Esophagus muscularis mucosa (tissue), 4 donors: ENCODE results near the gene HRAS. TPM values are rescaled to one million over a fixed set of nuclear protein-coding genes. Genes with fewer than 3 reads are reported as not detected.
A peak's percentile ranks its signal among the peaks of the same experiment; 100 is the strongest.
"Not testable (repeated sequence)": the region's sequence is repeated elsewhere in the genome, so short reads cannot be mapped to it uniquely, and the experiment has no call there.

Experiments used
- DNase-seq: peaks from one replicate; pipeline ENCODE4 v3.0.0-alpha.2; 2017; ENCODE audit errors: extremely low spot score
- H3K27ac ChIP-seq, 4 donors: fragments of 200-600 bp; sonication (generic); replicated peaks in 1 of 4; 1 replicate in 3 of 4; 2 replicates in 1 of 4; pipeline ENCODE4 v1.5.1; 2016 to 2019; ENCODE audit warnings: mild to moderate bottlenecking in 1 of 4
- H3K27me3 ChIP-seq, 4 donors: fragments of 200-600 bp; sonication (generic); one replicate each; pipeline versions ENCODE4 v1.5.1 to v1.6.0; 2016 to 2019
- H3K36me3 ChIP-seq, 4 donors: fragments of 200-600 bp; sonication (generic); one replicate each; pipeline ENCODE4 v1.5.1; 2016 to 2019
- H3K4me1 ChIP-seq, 4 donors: fragments of 200-600 bp; sonication (generic); one replicate each; pipeline ENCODE4 v1.5.1; 2016 to 2019
- H3K4me3 ChIP-seq, 4 donors: fragments of 200-600 bp; sonication (generic); 1 replicate in 2 of 4; 2 replicates in 2 of 4; pipeline ENCODE4 v1.5.1; 2016 to 2019; ENCODE audit warnings: mild to moderate bottlenecking in 4 of 4, moderate library complexity in 1 of 4
- H3K9me3 ChIP-seq, 4 donors: fragments of 200-600 bp; sonication (generic); 1 replicate in 3 of 4; 2 replicates in 1 of 4; pipeline ENCODE4 v1.5.1; 2016 to 2019
- CTCF ChIP-seq, 3 experiments: fragments of 200-600 bp in 2 of 3; fragments of 450-650 bp in 1 of 3; sonication (generic) in 2 of 3; IDR thresholded peaks; one replicate each; pipeline ENCODE4 v1.5.1; 2017 to 2019; ENCODE audit warnings: antibody characterized with exemption in 3 of 3, mild to moderate bottlenecking in 2 of 3, moderate library complexity in 1 of 3
- EP300 ChIP-seq: sonication (generic); formaldehyde crosslinking; IDR thresholded peaks from one replicate; pipeline ENCODE4 v1.6.1; 2017; ENCODE audit warnings: antibody characterized with exemption
- POLR2A ChIP-seq: fragments of 450-650 bp; IDR thresholded peaks from one replicate; pipeline ENCODE4 v1.6.1; 2017; ENCODE audit warnings: antibody characterized with exemption, moderate library complexity, mild to moderate bottlenecking, low read depth
- POLR2AphosphoS5 ChIP-seq, 2 donors: sonication (generic); formaldehyde crosslinking; IDR thresholded peaks; one replicate each; pipeline ENCODE4 v1.6.1; 2017; ENCODE audit warnings: antibody characterized with exemption in 2 of 2
- WGBS: methylation state at CpG from one replicate; pipeline ENCODE4 v1.1.5; 2018; 5-methylcytosine and 5-hydroxymethylcytosine counted together
- intact Hi-C: fragments of 100-400 bp; cut with DNase I; formaldehyde crosslinking; loops from one replicate; pipeline ENCODE4 v1.15.1; 2023
- total RNA-seq, 4 donors: library from RNA; depleted of rRNA; stranded (reverse); fragments of >200 nt; gene quantifications; one replicate each; pipeline versions ENCODE4 v1.1.0 to v1.2.1, GENCODE V29; 2016

HRAS gene
- total RNA-seq, 4 donors from 2014 or later = 45.7 to 85.2 (median 61.7) TPM

- intact Hi-C loops = no loop called here
Observed at GRCh38 chr11:575313-575995, 40.1 kb upstream of the HRAS start.

GRCh38 chr11:574632-575312 lies 39.4 kb upstream of the HRAS start:
- TF ChIP-seq POLR2A (no peak), CTCF (IDR thresholded peaks at IDR 0.05) (no peak), POLR2AphosphoS5 (IDR thresholded peaks at IDR 0.05) (no peak), EP300 (no peak)
- H3K4me3 ChIP-seq = peak overlapping the region; percentile 64 to 94 (median 76)
- 45% methylated on average over 19 of the region's 25 CpGs for WGBS
- H3K27me3 ChIP-seq = no peaks in the 10 kb centered on the region
- H3K4me1 ChIP-seq = peaks cover 37 to 48% (median 44%) of the 10 kb centered on the region in 4 donors
- no peak for DNase-seq
- H3K9me3 ChIP-seq = no peaks in the 10 kb centered on the region
- peak overlapping the region; percentile 78 to 94 (median 90) for H3K27ac ChIP-seq
- intact Hi-C loops = no loop called here
- no peaks in the 10 kb centered on the region for H3K36me3 ChIP-seq

More at GRCh38 chr11:575313-575995, 40.1 kb upstream of the HRAS start:
- no peaks in the 10 kb centered on the region for H3K9me3 ChIP-seq
- H3K27me3 ChIP-seq = no peaks in the 10 kb centered on the region
- peak overlapping the region; percentile 78 to 94 (median 90) for H3K27ac ChIP-seq
- no peak for DNase-seq
- peaks cover 42 to 54% (median 51%) of the 10 kb centered on the region in 4 donors for H3K4me1 ChIP-seq
- peak overlapping the region; percentile 64 to 94 (median 76) for H3K4me3 ChIP-seq
- TF ChIP-seq POLR2AphosphoS5 (IDR thresholded peaks at IDR 0.05) = peak; percentile 12 to 77
- no peak for TF ChIP-seq EP300
- peak in 1 of 3 experiments; percentile 7 for TF ChIP-seq CTCF (IDR thresholded peaks at IDR 0.05)
- TF ChIP-seq POLR2A = peak; percentile 44
- WGBS = 0% methylated on average over 5 of the region's 81 CpGs
- no peaks in the 10 kb centered on the region for H3K36me3 ChIP-seq

- DNase-seq = not testable (repeated sequence)
Observed at GRCh38 chr11:574031-574570, 38.7 kb upstream of the HRAS start.

GRCh38 chr11:573146-573759 lies 37.9 kb upstream of the HRAS start:
- Histone ChIP-seq H3K9me3 (no peaks in the 10 kb centered on the region), H3K4me3 (no peak overlapping the region), H3K4me1 (peaks cover 29 to 44% (median 39%) of the 10 kb centered on the region in 4 donors), H3K27ac (peak overlapping the region in 1 of 4 donors; percentile 65), H3K27me3 (no peaks in the 10 kb centered on the region), H3K36me3 (no peaks in the 10 kb centered on the region)
- no peak for TF ChIP-seq EP300
- TF ChIP-seq CTCF (IDR thresholded peaks at IDR 0.05) = no peak
- TF ChIP-seq POLR2AphosphoS5 (IDR thresholded peaks at IDR 0.05) = no peak
- no peak for TF ChIP-seq POLR2A
- intact Hi-C loops = no loop called here
- DNase-seq = no peak
- WGBS = 93% methylated on average over 9 of the region's 16 CpGs

More at GRCh38 chr11:574031-574570, 38.7 kb upstream of the HRAS start:
- peak overlapping the region in 1 of 4 donors; percentile 94 for H3K4me3 ChIP-seq
- H3K27me3 ChIP-seq, H3K9me3 ChIP-seq, intact Hi-C loops, H3K36me3 ChIP-seq: not testable (repeated sequence)
- H3K27ac ChIP-seq = peak overlapping the region in 1 of 4 donors; percentile 5
- TF ChIP-seq POLR2AphosphoS5 (IDR thresholded peaks at IDR 0.05) = peak in 1 of 2 donors; percentile 15
- 71% methylated on average over 13 of the region's 14 CpGs for WGBS
- H3K4me1 ChIP-seq = peaks cover 35 to 48% (median 44%) of the 10 kb centered on the region in 4 donors

- H3K4me3 ChIP-seq = no peak overlapping the region
- 73% methylated on average over 8 of the region's 8 CpGs for WGBS
- no peak overlapping the region for H3K27ac ChIP-seq
- TF ChIP-seq CTCF (IDR thresholded peaks at IDR 0.05) (no peak), POLR2A (no peak), POLR2AphosphoS5 (IDR thresholded peaks at IDR 0.05) (no peak), EP300 (no peak)
- intact Hi-C loops = no loop called here
- H3K9me3 ChIP-seq = no peaks in the 10 kb centered on the region
- H3K4me1 ChIP-seq = peaks cover 21 to 40% (median 38%) of the 10 kb centered on the region in 4 donors
- H3K27me3 ChIP-seq = no peaks in the 10 kb centered on the region
- no peak for DNase-seq
- H3K36me3 ChIP-seq = no peaks in the 10 kb centered on the region
Observed at GRCh38 chr11:571802-572185, 36.4 kb upstream of the HRAS start.
